Mesenchymal stem cell (in vitro differentiated cells and primary cell): ENCODE data around the gene TES.

Source experiments
- DNase-seq: peaks from one replicate; pipeline ENCODE4 v3.0.0-alpha.2; 2013
- H2AFZ ChIP-seq: one replicate; pipeline ENCODE4 v1.6.1; 2013; ENCODE audit warnings: low read depth, mild to moderate bottlenecking, control low read depth, inconsistent platforms, low read length, moderate library complexity
- H2AK5ac ChIP-seq: 2 replicates; pipeline ENCODE4 v1.6.1; 2013; ENCODE audit warnings: low read length, moderate library complexity, mild to moderate bottlenecking, inconsistent platforms; ENCODE audit not compliant: severe bottlenecking
- H2BK120ac ChIP-seq: one replicate; pipeline ENCODE4 v1.6.1; 2013; ENCODE audit warnings: low read depth, mild to moderate bottlenecking, inconsistent platforms, low read length, moderate library complexity
- H2BK12ac ChIP-seq, 2 experiments: one replicate each; pipeline ENCODE4 v1.6.1; 2013; ENCODE audit warnings: inconsistent platforms in 2 of 2, low read length in 2 of 2, mild to moderate bottlenecking in 2 of 2, moderate library complexity in 2 of 2, control low read depth in 1 of 2
- H2BK15ac ChIP-seq: one replicate; pipeline ENCODE4 v1.6.1; 2013; ENCODE audit warnings: mild to moderate bottlenecking, low read depth, inconsistent platforms; ENCODE audit not compliant: poor library complexity, severe bottlenecking
- H2BK5ac ChIP-seq: 2 replicates; pipeline ENCODE4 v1.6.1; 2013; ENCODE audit warnings: low read depth, mild to moderate bottlenecking, low read length, control low read depth, inconsistent platforms; ENCODE audit not compliant: poor library complexity, severe bottlenecking
- H3K14ac ChIP-seq, 2 experiments: one replicate each; pipeline ENCODE4 v1.6.1; 2013; ENCODE audit warnings: inconsistent platforms in 2 of 2, low read length in 2 of 2, control low read depth in 1 of 2, mild to moderate bottlenecking in 1 of 2, moderate library complexity in 1 of 2
- H3K18ac ChIP-seq, 2 experiments: one replicate each; pipeline ENCODE4 v1.6.1; 2013; ENCODE audit warnings: inconsistent platforms in 2 of 2, low read length in 2 of 2, control low read depth in 1 of 2, low read depth in 1 of 2, mild to moderate bottlenecking in 1 of 2
- H3K23ac ChIP-seq, 2 experiments: one replicate each; pipeline ENCODE4 v1.6.1; 2013; ENCODE audit warnings: inconsistent platforms in 2 of 2, low read length in 2 of 2, mild to moderate bottlenecking in 2 of 2, moderate library complexity in 2 of 2, control low read depth in 1 of 2
- H3K27ac ChIP-seq: 2 replicates; pipeline ENCODE4 v1.5.1; 2013; ENCODE audit warnings: mild to moderate bottlenecking, moderate library complexity, low read length, control low read depth, inconsistent platforms; ENCODE audit not compliant: poor library complexity, severe bottlenecking
- H3K27me3 ChIP-seq, 2 experiments: 2 replicates each; pipeline versions ENCODE4 v1.6.1 to v1.7.0; 2013; ENCODE audit warnings: low read length in 2 of 2, mild to moderate bottlenecking in 2 of 2, moderate library complexity in 2 of 2, control low read depth in 1 of 2, inconsistent platforms in 1 of 2; ENCODE audit not compliant: control insufficient read depth in 1 of 2, insufficient read depth in 1 of 2
- H3K36me3 ChIP-seq, 2 experiments: 2 replicates each; pipeline versions ENCODE4 v1.6.1 to v1.7.0; 2013; ENCODE audit warnings: low read length in 2 of 2, control low read depth in 1 of 2, inconsistent platforms in 1 of 2, low read depth in 1 of 2, mild to moderate bottlenecking in 1 of 2; ENCODE audit not compliant: insufficient read depth in 2 of 2, control insufficient read depth in 1 of 2
- H3K4ac ChIP-seq, 2 experiments: one replicate each; pipeline ENCODE4 v1.6.1; 2013; ENCODE audit warnings: inconsistent platforms in 2 of 2, low read length in 2 of 2, mild to moderate bottlenecking in 2 of 2, moderate library complexity in 2 of 2, control low read depth in 1 of 2, low read depth in 1 of 2
- H3K4me1 ChIP-seq: 2 replicates; pipeline ENCODE4 v1.6.1; 2013; ENCODE audit warnings: low read depth, low read length, control low read depth; ENCODE audit not compliant: control insufficient read depth, insufficient read depth
- H3K4me2 ChIP-seq: 2 replicates; pipeline ENCODE4 v1.6.1; 2013; ENCODE audit warnings: low read length, mild to moderate bottlenecking, inconsistent platforms; ENCODE audit not compliant: poor library complexity, severe bottlenecking
- H3K4me3 ChIP-seq, 2 experiments: 2 replicates each; pipeline versions ENCODE4 v1.5.1 to v1.7.0; 2013; ENCODE audit warnings: low read length in 2 of 2, mild to moderate bottlenecking in 2 of 2, control low read depth in 1 of 2, low read depth in 1 of 2; ENCODE audit not compliant: insufficient read depth in 1 of 2
- H3K79me1 ChIP-seq: replicated peaks from 2 replicates; pipeline ENCODE4 v1.6.1; 2013; ENCODE audit warnings: mild to moderate bottlenecking, control low read depth, low read length, inconsistent platforms; ENCODE audit not compliant: poor library complexity, severe bottlenecking
- H3K9ac ChIP-seq: 2 replicates; pipeline ENCODE4 v1.7.0; 2013; ENCODE audit warnings: mild to moderate bottlenecking, low read length, moderate library complexity
- H3K9me3 ChIP-seq: 2 replicates; pipeline ENCODE4 v1.7.0; 2013; ENCODE audit warnings: mild to moderate bottlenecking, low read length; ENCODE audit not compliant: control insufficient read depth
- H4K8ac ChIP-seq: one replicate; pipeline ENCODE4 v1.6.1; 2013; ENCODE audit warnings: inconsistent platforms, mild to moderate bottlenecking, low read length, moderate library complexity
- H4K91ac ChIP-seq: one replicate; pipeline ENCODE4 v1.6.1; 2013; ENCODE audit warnings: mild to moderate bottlenecking, low read length, inconsistent platforms
- WGBS: methylation state at CpG from one replicate; pipeline ENCODE4 v1.1.7; 2013; ENCODE audit warnings: mixed read lengths; 5-methylcytosine and 5-hydroxymethylcytosine counted together

Gene TES

DNA sequence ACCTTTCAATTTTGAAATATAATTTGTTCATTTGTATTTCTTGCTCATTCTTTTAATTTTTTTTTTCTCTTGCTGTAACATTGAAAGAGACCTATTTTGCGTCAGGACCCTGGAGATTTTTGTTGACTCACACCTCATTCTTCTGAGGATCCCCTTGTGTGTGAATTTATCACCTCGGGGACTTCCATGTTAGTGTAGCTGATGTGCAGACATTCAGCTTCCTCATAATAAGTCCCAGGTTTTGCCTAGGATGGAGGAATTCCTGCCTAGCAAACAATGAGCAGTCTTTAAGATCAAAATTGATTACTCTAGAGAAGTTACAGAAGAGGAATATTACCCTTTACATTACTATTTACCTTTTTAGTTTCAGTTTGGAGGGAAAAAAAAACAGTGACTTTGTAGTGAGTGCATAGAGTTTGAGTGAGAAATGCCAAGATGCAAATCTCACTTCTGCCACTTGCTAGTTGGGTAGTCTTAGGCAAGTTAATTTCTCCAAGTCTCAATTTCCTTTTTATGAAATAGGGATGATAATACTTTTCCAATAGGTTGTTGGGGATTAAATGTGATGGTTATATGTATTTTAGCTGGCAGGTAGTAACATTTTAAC, 14.3 kb downstream of the TES start:
- H2BK15ac ChIP-seq: no peak overlapping the region
- no peak overlapping the region for H2BK120ac ChIP-seq
- H3K4me3 ChIP-seq: no peak overlapping the region
- H3K14ac ChIP-seq: no peak overlapping the region
- H3K23ac ChIP-seq: no peak overlapping the region
- no peak overlapping the region for H2AK5ac ChIP-seq
- H4K91ac ChIP-seq: no peak overlapping the region
- no peak overlapping the region for H3K18ac ChIP-seq
- no peak overlapping the region for H3K4ac ChIP-seq
- no peak overlapping the region for H4K8ac ChIP-seq
- peaks cover 2% of the 10 kb centered on the region for H3K4me1 ChIP-seq
- no peak overlapping the region for H2BK5ac ChIP-seq
- no peak overlapping the region for H3K27ac ChIP-seq
- no peak overlapping the region for H2BK12ac ChIP-seq
- peaks cover 8% of the 10 kb centered on the region for H3K79me1 ChIP-seq
- peak overlapping the region; percentile 16 for H3K9ac ChIP-seq
- H3K4me2 ChIP-seq: no peak overlapping the region
- H3K9me3 ChIP-seq: no peaks in the 10 kb centered on the region
- DNase-seq: no peak
- H3K27me3 ChIP-seq: no peaks in the 10 kb centered on the region
- H3K36me3 ChIP-seq: no peaks in the 10 kb centered on the region
- no peak overlapping the region for H2AFZ ChIP-seq
- WGBS: 69% methylated on average over 2 of the region's 2 CpGs

DNA sequence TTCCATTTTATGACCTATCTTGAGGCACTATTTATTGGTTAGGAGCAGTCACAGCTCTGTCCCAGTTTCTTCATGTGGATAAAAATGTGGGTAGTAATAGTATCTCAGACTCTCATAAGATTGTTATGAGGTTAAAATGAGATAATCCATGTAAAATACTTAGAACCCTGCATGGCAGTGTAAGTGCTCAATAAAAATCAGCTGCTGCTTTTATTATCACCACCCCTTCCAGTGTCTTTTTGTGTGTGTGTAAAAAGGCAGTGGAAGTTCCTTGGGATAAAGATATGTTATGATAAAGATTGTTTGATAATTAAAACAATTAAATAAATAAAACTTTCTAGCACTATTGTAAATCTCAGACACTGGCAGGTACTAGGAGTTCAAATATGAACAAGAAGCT, 15.5 kb downstream of the TES start:
- Histone ChIP-seq H2BK12ac (no peak overlapping the region), H2AK5ac (no peak overlapping the region), H3K27ac (no peak overlapping the region), H3K14ac (no peak overlapping the region), H3K36me3 (no peaks in the 10 kb centered on the region), H4K8ac (no peak overlapping the region), H4K91ac (no peak overlapping the region), H2BK120ac (no peak overlapping the region), H3K27me3 (no peaks in the 10 kb centered on the region), H3K4me1 (peaks cover 4% of the 10 kb centered on the region), H2BK15ac (no peak overlapping the region), H3K18ac (no peak overlapping the region), H2AFZ (no peak overlapping the region), H2BK5ac (no peak overlapping the region), H3K9me3 (no peaks in the 10 kb centered on the region), H3K23ac (no peak overlapping the region), H3K4me2 (no peak overlapping the region), H3K79me1 (peaks cover 8% of the 10 kb centered on the region), H3K9ac (no peak overlapping the region), H3K4me3 (no peak overlapping the region), H3K4ac (no peak overlapping the region)
- no peak for DNase-seq

DNA sequence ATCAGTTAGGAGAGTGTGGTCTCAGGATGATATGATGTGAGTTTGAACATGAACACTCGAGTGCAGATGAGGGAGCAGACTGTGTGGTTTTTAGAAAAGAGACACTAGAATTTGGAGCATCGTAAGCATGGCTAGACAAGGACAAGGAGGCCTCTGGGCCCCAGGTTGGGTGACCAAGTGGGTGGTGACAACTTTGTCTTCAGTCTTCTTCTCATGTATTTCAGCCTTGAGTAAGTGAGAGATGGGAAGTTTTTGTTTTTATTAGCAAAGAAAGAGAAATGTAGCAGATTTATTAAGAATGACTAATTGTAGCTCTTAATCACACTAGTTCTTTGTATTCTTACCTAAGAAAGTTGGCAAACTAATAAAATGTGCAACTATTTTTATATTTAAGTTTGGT, 16.3 kb downstream of the TES start:
- H3K23ac ChIP-seq: no peak overlapping the region
- no peak for DNase-seq
- H2BK12ac ChIP-seq: no peak overlapping the region
- no peak overlapping the region for H2BK15ac ChIP-seq
- H3K9ac ChIP-seq: peak overlapping the region; percentile 49
- no peak overlapping the region for H4K91ac ChIP-seq
- H3K27me3 ChIP-seq: no peaks in the 10 kb centered on the region
- H3K4me3 ChIP-seq: no peak overlapping the region
- H3K27ac ChIP-seq: peak overlapping the region; percentile 12
- H3K36me3 ChIP-seq: no peaks in the 10 kb centered on the region
- H3K18ac ChIP-seq: no peak overlapping the region
- no peak overlapping the region for H4K8ac ChIP-seq
- H2BK5ac ChIP-seq: no peak overlapping the region
- peaks cover 4% of the 10 kb centered on the region for H3K4me1 ChIP-seq
- peaks cover 8% of the 10 kb centered on the region for H3K79me1 ChIP-seq
- no peak overlapping the region for H3K4me2 ChIP-seq
- no peak overlapping the region for H3K14ac ChIP-seq
- H2AFZ ChIP-seq: no peak overlapping the region
- 92% methylated on average over 2 of the region's 2 CpGs for WGBS
- H2BK120ac ChIP-seq: no peak overlapping the region
- H3K9me3 ChIP-seq: no peaks in the 10 kb centered on the region
- H3K4ac ChIP-seq: no peak overlapping the region
- H2AK5ac ChIP-seq: peak overlapping the region; percentile 64

DNA sequence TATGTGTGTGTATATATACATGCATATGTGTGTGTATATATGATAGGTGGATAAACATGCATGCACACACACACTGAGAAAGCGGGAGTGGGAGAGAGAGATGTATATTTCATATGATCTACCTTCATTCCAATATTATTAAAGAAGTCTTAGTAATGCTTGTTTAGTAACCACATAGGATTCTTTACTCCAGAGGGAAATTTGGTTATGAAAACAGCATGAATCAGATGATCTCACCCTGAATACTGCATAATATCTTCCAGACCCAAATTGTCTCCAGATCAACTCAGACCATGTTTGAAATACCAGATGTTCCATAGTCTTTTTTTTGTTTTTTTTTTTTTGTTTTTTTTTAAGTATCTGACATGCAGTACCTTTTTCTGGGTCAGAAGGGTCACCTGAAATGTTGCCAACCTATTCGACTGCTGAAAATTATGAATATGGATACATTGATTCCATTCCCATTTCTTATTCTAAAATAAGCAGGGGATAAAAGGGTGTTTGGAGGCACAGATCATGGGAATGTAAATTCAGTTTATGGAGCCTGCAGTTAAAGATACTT, 17.4 kb downstream of the TES start:
- DNase-seq: peak; percentile 28
- peak overlapping the region; percentile 23 for H3K27ac ChIP-seq
- no peak overlapping the region for H3K4ac ChIP-seq
- no peaks in the 10 kb centered on the region for H3K36me3 ChIP-seq
- H3K23ac ChIP-seq: no peak overlapping the region
- no peak overlapping the region for H2BK15ac ChIP-seq
- H3K18ac ChIP-seq: no peak overlapping the region
- peaks cover 4% of the 10 kb centered on the region for H3K4me1 ChIP-seq
- H2BK12ac ChIP-seq: no peak overlapping the region
- H2AK5ac ChIP-seq: no peak overlapping the region
- no CpG with 5 or more reads among the region's 2 CpGs for WGBS
- H3K4me2 ChIP-seq: no peak overlapping the region
- H3K9ac ChIP-seq: peak overlapping the region; percentile 73
- H4K8ac ChIP-seq: no peak overlapping the region
- no peak overlapping the region for H2BK120ac ChIP-seq
- no peak overlapping the region for H4K91ac ChIP-seq
- no peak overlapping the region for H2BK5ac ChIP-seq
- H3K4me3 ChIP-seq: no peak overlapping the region
- no peaks in the 10 kb centered on the region for H3K27me3 ChIP-seq
- H3K14ac ChIP-seq: no peak overlapping the region
- peaks cover 4% of the 10 kb centered on the region for H3K79me1 ChIP-seq
- H2AFZ ChIP-seq: no peak overlapping the region
- H3K9me3 ChIP-seq: no peaks in the 10 kb centered on the region
